ENCODE measurements around the gene PITPNM1. TPM values are rescaled to one million over a fixed set of nuclear protein-coding genes. Genes with fewer than 3 reads are reported as not detected.

The PITPNM1 gene
- total and polyA plus RNA-seq, 4 donors = 34.0 to 118 (median 74.7) TPM

GRCh38 chr11:67542169-67542568 is 37.0 kb upstream of the PITPNM1 start:
- no peak overlapping the region for H3K27ac ChIP-seq (ENCODE audit: low read depth, low read length)
- no peak for DNase-seq (ENCODE audit: low read depth in 4 of 6, low spot score in 6 of 6)
- 50% methylated on average over 1 of the region's 3 CpGs for WGBS (ENCODE audit: insufficient coverage)
- no peaks in the 10 kb centered on the region for H3K9me3 ChIP-seq (ENCODE audit: control insufficient read depth, insufficient read depth, low read length)
- H3K27me3 ChIP-seq (ENCODE audit: control insufficient read depth, insufficient read depth, low read length) = no peaks in the 10 kb centered on the region
- H3K36me3 ChIP-seq (ENCODE audit: control insufficient read depth, insufficient read depth, low read length) = no peaks in the 10 kb centered on the region
- peaks cover 5% of the 10 kb centered on the region for H3K4me1 ChIP-seq (ENCODE audit: control insufficient read depth, insufficient read depth, low read length)
- H3K4me3 ChIP-seq (ENCODE audit: low read depth, low read length) = no peak overlapping the region

- WGBS (ENCODE audit: insufficient coverage) = 90% methylated on average over 5 of the region's 6 CpGs
- DNase-seq (ENCODE audit: low read depth in 4 of 6, low spot score in 6 of 6) = no peak
Observed at GRCh38 chr11:67541198-67541597, 36.0 kb upstream of the PITPNM1 start.

GRCh38 chr11:67539550-67539949 is 34.4 kb upstream of the PITPNM1 start:
- WGBS (ENCODE audit: insufficient coverage) = no CpG with 5 or more reads among the region's 4 CpGs
- Histone ChIP-seq H3K36me3 (ENCODE audit: control insufficient read depth, insufficient read depth, low read length) (no peaks in the 10 kb centered on the region), H3K9me3 (ENCODE audit: control insufficient read depth, insufficient read depth, low read length) (peaks cover 3% of the 10 kb centered on the region), H3K27me3 (ENCODE audit: control insufficient read depth, insufficient read depth, low read length) (no peaks in the 10 kb centered on the region), H3K27ac (ENCODE audit: low read depth, low read length) (no peak overlapping the region), H3K4me3 (ENCODE audit: low read depth, low read length) (no peak overlapping the region), H3K4me1 (ENCODE audit: control insufficient read depth, insufficient read depth, low read length) (no peaks in the 10 kb centered on the region)
- DNase-seq (ENCODE audit: low read depth in 4 of 6, low spot score in 6 of 6) = no peak

More at GRCh38 chr11:67541198-67541597, 36.0 kb upstream of the PITPNM1 start:
- H3K27ac ChIP-seq (ENCODE audit: low read depth, low read length) = no peak overlapping the region
- no peaks in the 10 kb centered on the region for H3K27me3 ChIP-seq (ENCODE audit: control insufficient read depth, insufficient read depth, low read length)
- no peak overlapping the region for H3K4me3 ChIP-seq (ENCODE audit: low read depth, low read length)
- H3K36me3 ChIP-seq (ENCODE audit: control insufficient read depth, insufficient read depth, low read length) = no peaks in the 10 kb centered on the region
- peaks cover 5% of the 10 kb centered on the region for H3K4me1 ChIP-seq (ENCODE audit: control insufficient read depth, insufficient read depth, low read length)
- H3K9me3 ChIP-seq (ENCODE audit: control insufficient read depth, insufficient read depth, low read length) = no peaks in the 10 kb centered on the region

GRCh38 chr11:67538823-67539505 is 33.8 kb upstream of the PITPNM1 start:
- Histone ChIP-seq H3K36me3 (ENCODE audit: control insufficient read depth, insufficient read depth, low read length) (no peaks in the 10 kb centered on the region), H3K27ac (ENCODE audit: low read depth, low read length) (no peak overlapping the region), H3K9me3 (ENCODE audit: control insufficient read depth, insufficient read depth, low read length) (peaks cover 4% of the 10 kb centered on the region), H3K4me1 (ENCODE audit: control insufficient read depth, insufficient read depth, low read length) (no peaks in the 10 kb centered on the region), H3K4me3 (ENCODE audit: low read depth, low read length) (no peak overlapping the region), H3K27me3 (ENCODE audit: control insufficient read depth, insufficient read depth, low read length) (no peaks in the 10 kb centered on the region)
- WGBS (ENCODE audit: insufficient coverage) = 88% methylated on average over 9 of the region's 10 CpGs
- DNase-seq (ENCODE audit: low read depth in 4 of 6, low spot score in 6 of 6) = no peak

GRCh38 chr11:67538306-67538705 is 33.1 kb upstream of the PITPNM1 start:
- Histone ChIP-seq H3K27ac (ENCODE audit: low read depth, low read length) (no peak overlapping the region), H3K4me1 (ENCODE audit: control insufficient read depth, insufficient read depth, low read length) (no peaks in the 10 kb centered on the region), H3K27me3 (ENCODE audit: control insufficient read depth, insufficient read depth, low read length) (no peaks in the 10 kb centered on the region), H3K9me3 (ENCODE audit: control insufficient read depth, insufficient read depth, low read length) (peaks cover 4% of the 10 kb centered on the region), H3K4me3 (ENCODE audit: low read depth, low read length) (no peak overlapping the region), H3K36me3 (ENCODE audit: control insufficient read depth, insufficient read depth, low read length) (no peaks in the 10 kb centered on the region)
- WGBS (ENCODE audit: insufficient coverage) = 78% methylated on average over 5 of the region's 6 CpGs
- DNase-seq (ENCODE audit: low read depth in 4 of 6, low spot score in 6 of 6) = no peak

GRCh38 chr11:67535561-67535960 is 30.4 kb upstream of the PITPNM1 start:
- no peaks in the 10 kb centered on the region for H3K36me3 ChIP-seq (ENCODE audit: control insufficient read depth, insufficient read depth, low read length)
- no peaks in the 10 kb centered on the region for H3K27me3 ChIP-seq (ENCODE audit: control insufficient read depth, insufficient read depth, low read length)
- no peak overlapping the region for H3K4me3 ChIP-seq (ENCODE audit: low read depth, low read length)
- WGBS (ENCODE audit: insufficient coverage) = 71% methylated on average over 1 of the region's 1 CpG
- H3K4me1 ChIP-seq (ENCODE audit: control insufficient read depth, insufficient read depth, low read length) = no peaks in the 10 kb centered on the region
- no peak overlapping the region for H3K27ac ChIP-seq (ENCODE audit: low read depth, low read length)
- peaks cover 4% of the 10 kb centered on the region for H3K9me3 ChIP-seq (ENCODE audit: control insufficient read depth, insufficient read depth, low read length)
- no peak for DNase-seq (ENCODE audit: low read depth in 4 of 6, low spot score in 6 of 6)

GRCh38 chr11:67534070-67534679 is 29.0 kb upstream of the PITPNM1 start:
- no peak for DNase-seq (ENCODE audit: low read depth in 4 of 6, low spot score in 6 of 6)
- H3K4me3 ChIP-seq (ENCODE audit: low read depth, low read length) = no peak overlapping the region
- no peaks in the 10 kb centered on the region for H3K4me1 ChIP-seq (ENCODE audit: control insufficient read depth, insufficient read depth, low read length)
- H3K27ac ChIP-seq (ENCODE audit: low read depth, low read length) = no peak overlapping the region
- no peaks in the 10 kb centered on the region for H3K36me3 ChIP-seq (ENCODE audit: control insufficient read depth, insufficient read depth, low read length)
- H3K9me3 ChIP-seq (ENCODE audit: control insufficient read depth, insufficient read depth, low read length) = peaks cover 4% of the 10 kb centered on the region
- no peaks in the 10 kb centered on the region for H3K27me3 ChIP-seq (ENCODE audit: control insufficient read depth, insufficient read depth, low read length)
- 89% methylated on average over 1 of the region's 4 CpGs for WGBS (ENCODE audit: insufficient coverage)

- no peaks in the 10 kb centered on the region for H3K27me3 ChIP-seq (ENCODE audit: control insufficient read depth, insufficient read depth, low read length)
- no peaks in the 10 kb centered on the region for H3K36me3 ChIP-seq (ENCODE audit: control insufficient read depth, insufficient read depth, low read length)
- no peak overlapping the region for H3K27ac ChIP-seq (ENCODE audit: low read depth, low read length)
- H3K9me3 ChIP-seq (ENCODE audit: control insufficient read depth, insufficient read depth, low read length) = peaks cover 4% of the 10 kb centered on the region
- DNase-seq (ENCODE audit: low read depth in 4 of 6, low spot score in 6 of 6) = no peak
- no peak overlapping the region for H3K4me3 ChIP-seq (ENCODE audit: low read depth, low read length)
- 92% methylated on average over 2 of the region's 2 CpGs for WGBS (ENCODE audit: insufficient coverage)
- no peaks in the 10 kb centered on the region for H3K4me1 ChIP-seq (ENCODE audit: control insufficient read depth, insufficient read depth, low read length)
Observed at GRCh38 chr11:67532889-67533288, 27.7 kb upstream of the PITPNM1 start.

GRCh38 chr11:67530282-67530592 is 25.1 kb upstream of the PITPNM1 start:
- peak in 1 of 6 donors; percentile 11 for DNase-seq (ENCODE audit: low read depth in 4 of 6, low spot score in 6 of 6)
- no peaks in the 10 kb centered on the region for H3K36me3 ChIP-seq (ENCODE audit: control insufficient read depth, insufficient read depth, low read length)
- no peaks in the 10 kb centered on the region for H3K27me3 ChIP-seq (ENCODE audit: control insufficient read depth, insufficient read depth, low read length)
- no peaks in the 10 kb centered on the region for H3K4me1 ChIP-seq (ENCODE audit: control insufficient read depth, insufficient read depth, low read length)
- H3K9me3 ChIP-seq (ENCODE audit: control insufficient read depth, insufficient read depth, low read length) = peaks cover 4% of the 10 kb centered on the region
- H3K4me3 ChIP-seq (ENCODE audit: low read depth, low read length) = no peak overlapping the region
- H3K27ac ChIP-seq (ENCODE audit: low read depth, low read length) = no peak overlapping the region
- WGBS (ENCODE audit: insufficient coverage) = 78% methylated on average over 3 of the region's 5 CpGs

- peaks cover 7% of the 10 kb centered on the region for H3K4me1 ChIP-seq (ENCODE audit: control insufficient read depth, insufficient read depth, low read length)
- no peaks in the 10 kb centered on the region for H3K9me3 ChIP-seq (ENCODE audit: control insufficient read depth, insufficient read depth, low read length)
- DNase-seq (ENCODE audit: low read depth in 4 of 6, low spot score in 6 of 6) = no peak
- H3K36me3 ChIP-seq (ENCODE audit: control insufficient read depth, insufficient read depth, low read length) = no peaks in the 10 kb centered on the region
- H3K4me3 ChIP-seq (ENCODE audit: low read depth, low read length) = no peak overlapping the region
- no peaks in the 10 kb centered on the region for H3K27me3 ChIP-seq (ENCODE audit: control insufficient read depth, insufficient read depth, low read length)
- no peak overlapping the region for H3K27ac ChIP-seq (ENCODE audit: low read depth, low read length)
- 75% methylated on average over 2 of the region's 4 CpGs for WGBS (ENCODE audit: insufficient coverage)
Observed at GRCh38 chr11:67528376-67528775, 23.2 kb upstream of the PITPNM1 start.

All from spinal cord (tissue), 10 donors.